Measurements from ENCODE around the gene TRPM4.

The TRPM4 gene

DNA sequence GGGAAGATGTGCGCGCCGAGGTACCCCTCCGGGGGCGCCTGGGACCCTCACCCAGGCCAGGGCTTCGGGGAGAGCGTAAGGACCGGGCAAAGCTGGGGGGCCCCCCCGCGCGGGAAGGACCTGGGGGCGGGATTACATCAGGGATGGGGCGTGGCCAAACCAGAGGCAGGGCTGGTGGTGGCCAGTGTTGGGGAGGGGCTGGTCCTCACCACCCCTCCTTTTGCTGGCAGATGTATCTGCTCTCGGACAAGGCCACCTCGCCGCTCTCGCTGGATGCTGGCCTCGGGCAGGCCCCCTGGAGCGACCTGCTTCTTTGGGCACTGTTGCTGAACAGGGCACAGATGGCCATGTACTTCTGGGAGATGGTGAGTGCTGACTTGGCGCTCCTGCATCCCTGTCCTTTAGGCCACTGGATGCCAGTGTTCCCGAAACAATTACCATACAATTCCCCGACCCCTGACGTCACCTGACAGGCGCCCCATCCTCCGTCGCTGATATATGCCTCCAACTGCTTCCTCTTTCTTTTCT lies 25.3 kb downstream of the TRPM4 start:
- TF ChIP-seq CTCF (IDR thresholded peaks at IDR 0.05; ENCODE audit: low read depth, low read length), result no peak
- H3K4me3 ChIP-seq (ENCODE audit: low read depth, low read length), result no peak overlapping the region

DNA sequence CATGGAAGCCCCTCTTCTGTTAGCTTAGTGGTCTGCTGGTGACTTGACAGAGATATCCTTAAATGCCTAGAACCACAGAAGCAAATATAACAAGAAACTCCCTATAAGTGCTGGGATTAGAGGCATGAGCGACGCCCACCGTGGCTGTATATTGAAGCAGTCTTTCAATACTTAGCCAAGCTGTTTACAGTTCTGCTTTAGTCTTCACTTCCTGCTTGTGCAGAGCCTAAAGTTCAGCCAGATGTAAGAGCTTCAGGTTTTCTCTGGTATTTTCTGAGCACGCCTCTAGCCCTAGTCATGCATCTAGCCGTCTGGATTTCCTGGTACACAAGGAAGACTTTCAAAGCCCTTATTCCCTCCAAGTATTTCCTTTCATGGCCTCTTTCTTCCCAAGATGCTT lies 28.5 kb downstream of the TRPM4 start:
- TF ChIP-seq CTCF (IDR thresholded peaks at IDR 0.05; ENCODE audit: low read depth, low read length), result no peak

DNA sequence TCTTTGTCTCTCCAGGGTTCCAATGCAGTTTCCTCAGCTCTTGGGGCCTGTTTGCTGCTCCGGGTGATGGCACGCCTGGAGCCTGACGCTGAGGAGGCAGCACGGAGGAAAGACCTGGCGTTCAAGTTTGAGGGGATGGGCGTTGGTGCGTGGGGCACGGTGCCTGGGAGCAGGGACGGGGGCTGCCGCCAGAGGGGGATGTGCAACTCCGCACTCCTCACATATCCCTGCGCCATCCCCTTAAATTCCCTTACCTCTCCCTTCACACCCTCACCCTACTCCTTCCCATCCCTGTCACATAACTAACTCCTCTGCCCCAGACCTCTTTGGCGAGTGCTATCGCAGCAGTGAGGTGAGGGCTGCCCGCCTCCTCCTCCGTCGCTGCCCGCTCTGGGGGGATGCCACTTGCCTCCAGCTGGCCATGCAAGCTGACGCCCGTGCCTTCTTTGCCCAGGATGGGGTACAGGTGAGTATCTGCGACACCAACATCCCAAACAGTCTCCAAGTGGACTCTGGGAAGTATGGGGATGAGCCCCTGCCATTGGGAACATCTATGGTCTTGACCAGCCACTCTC lies 31.1 kb downstream of the TRPM4 start:
- TF ChIP-seq CTCF (IDR thresholded peaks at IDR 0.05; ENCODE audit: low read depth, low read length), result no peak

More for the DNA sequence above, 28.5 kb downstream of the TRPM4 start:
- no peak overlapping the region for H3K4me3 ChIP-seq (ENCODE audit: low read depth, low read length)

DNA sequence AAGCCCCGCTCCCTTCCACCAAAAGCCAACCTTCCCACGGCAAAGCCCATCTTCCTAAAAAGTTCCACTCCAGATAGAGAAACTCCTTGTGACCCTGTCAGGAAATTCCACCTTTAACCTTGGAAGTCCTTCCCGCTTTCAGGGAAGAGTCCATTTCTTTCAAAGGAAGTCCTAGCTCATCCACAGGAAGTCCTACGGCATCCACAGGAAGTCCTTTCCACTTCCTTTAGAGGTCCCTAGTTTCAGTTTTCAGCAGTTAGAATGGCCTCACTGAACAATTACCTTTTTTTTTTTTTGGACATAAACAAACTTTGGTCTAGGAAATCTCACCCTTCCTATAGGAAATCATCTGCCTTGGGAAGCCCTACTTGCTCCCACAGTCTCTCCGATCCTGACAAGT lies 31.7 kb downstream of the TRPM4 start:
- TF ChIP-seq CTCF (IDR thresholded peaks at IDR 0.05; ENCODE audit: low read depth, low read length), result no peak
- no peak overlapping the region for H3K4me3 ChIP-seq (ENCODE audit: low read depth, low read length)

More for the DNA sequence above, 31.1 kb downstream of the TRPM4 start:
- H3K4me3 ChIP-seq (ENCODE audit: low read depth, low read length), result no peak overlapping the region

DNA sequence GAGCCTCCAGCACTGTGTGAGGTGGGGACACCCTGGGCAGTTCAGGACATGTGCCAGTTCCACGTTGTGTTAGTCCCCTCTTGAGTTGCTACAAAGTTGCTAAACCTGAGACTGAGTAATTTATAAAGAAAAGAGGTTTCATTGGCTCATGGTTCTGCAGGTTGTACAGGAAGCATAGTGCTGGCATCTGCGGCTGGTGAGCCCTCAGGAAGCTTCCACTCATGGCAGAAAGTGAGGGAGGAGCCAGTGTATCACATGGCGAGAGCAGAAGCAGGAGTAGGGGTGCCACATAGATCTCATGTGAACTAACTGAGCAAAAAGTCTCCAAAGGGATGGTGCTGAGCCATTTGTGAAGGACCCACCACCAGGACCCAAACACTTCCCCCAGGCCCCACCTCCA lies 33.2 kb downstream of the TRPM4 start:
- H3K4me3 ChIP-seq (ENCODE audit: low read depth, low read length), result no peak overlapping the region
- no peak for TF ChIP-seq CTCF (IDR thresholded peaks at IDR 0.05; ENCODE audit: low read depth, low read length)

DNA sequence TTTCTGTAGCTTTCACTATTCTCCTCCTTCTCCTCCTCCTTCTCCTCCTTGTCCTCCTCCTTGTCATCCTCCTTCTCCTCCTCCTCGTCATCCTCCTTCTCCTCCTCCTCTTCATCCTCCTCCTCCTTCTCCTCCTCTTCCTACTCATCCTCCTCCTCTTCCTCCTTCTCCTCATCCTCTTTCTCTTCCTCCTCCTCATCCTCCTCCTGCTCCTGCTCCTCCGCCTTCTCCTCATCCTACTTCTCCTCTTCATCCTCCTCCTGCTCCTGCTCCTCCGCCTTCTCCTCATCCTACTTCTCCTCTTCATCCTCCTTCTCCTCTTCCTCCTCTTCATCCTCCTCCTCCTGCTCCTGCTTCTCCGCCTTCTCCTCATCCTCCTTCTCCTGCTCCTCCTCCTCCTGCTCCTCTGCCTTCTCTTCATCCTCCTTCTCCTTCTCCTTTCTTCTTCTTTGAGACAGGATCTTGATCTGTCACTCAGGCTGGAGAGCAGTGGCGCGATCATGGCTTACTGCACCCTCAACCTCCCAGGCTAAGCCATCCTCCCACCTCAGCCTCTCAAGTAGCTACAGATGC lies 36.3 kb downstream of the TRPM4 start:
- H3K4me3 ChIP-seq (ENCODE audit: low read depth, low read length), result no peak overlapping the region
- TF ChIP-seq CTCF (IDR thresholded peaks at IDR 0.05; ENCODE audit: low read depth, low read length), result no peak

DNA sequence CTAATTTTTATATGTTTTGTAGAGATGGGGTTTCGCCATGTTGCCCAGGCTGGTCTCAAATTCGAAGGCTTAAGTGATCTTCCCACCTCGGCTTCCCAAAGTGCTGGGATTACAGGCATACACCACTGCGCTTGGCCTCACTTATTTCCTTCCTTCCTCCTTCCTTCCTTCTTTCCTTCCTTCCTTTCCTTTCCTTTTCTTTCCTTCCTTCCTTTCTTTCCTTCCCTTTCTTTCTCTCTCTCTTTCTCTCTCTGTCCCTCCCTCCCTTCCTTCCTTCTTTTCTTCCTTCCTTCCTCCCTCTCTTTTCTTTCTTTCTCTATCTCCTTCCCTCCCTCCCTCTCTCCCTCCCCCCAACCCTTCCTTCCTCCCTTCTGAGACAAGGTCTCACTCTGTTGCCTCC lies 36.8 kb downstream of the TRPM4 start:
- TF ChIP-seq CTCF (IDR thresholded peaks at IDR 0.05; ENCODE audit: low read depth, low read length), result no peak
- no peak overlapping the region for H3K4me3 ChIP-seq (ENCODE audit: low read depth, low read length)

All from WI38 (cell line).